A673 (cell line): ENCODE measurements around the gene SDHC. TPM values are rescaled to one million over a fixed set of nuclear protein-coding genes. Genes with fewer than 3 reads are reported as not detected.
"Not testable (repeated sequence)": the region's sequence is repeated elsewhere in the genome, so short reads cannot be mapped to it uniquely, and the experiment has no call there.

ENCODE experiments used
- BruUV-seq: library from RNA; stranded (reverse); fragments of 400-500 nt; replicated peaks from 2 replicates; lab custom pipeline; 2021; lab: Mats Ljungman, UMichigan
- CTCF ChIA-PET: fragments of 300-600 bp; sonication (Branson Sonifier 250); formaldehyde crosslinking; loops from one replicate; lab custom pipeline; 2022; ENCODE audit warnings: antibody characterized with exemption; lab: Charles Lee
- POLR2A ChIA-PET: fragments of 300-600 bp; sonication (Branson Sonifier 250); formaldehyde crosslinking; loops from one replicate; lab custom pipeline; 2022; ENCODE audit warnings: antibody characterized with exemption; ENCODE audit not compliant: low non-redundant PET; lab: Charles Lee
- DNase-seq: peaks from one replicate; pipeline ENCODE4 v3.0.0-alpha.2; 2015; ENCODE audit warnings: low spot score
- H3K27ac ChIP-seq: fragments of 200-600 bp; sonication (generic); 2 replicates; pipeline ENCODE4 v1.5.1; 2016; ENCODE audit warnings: mixed run types, low read depth, mild to moderate bottlenecking, mixed read lengths, antibody characterized with exemption, low read length; ENCODE audit not compliant: poor library complexity, severe bottlenecking
- H3K27me3 ChIP-seq: fragments of 200-600 bp; sonication (generic); replicated peaks from 2 replicates; pipeline ENCODE4 v1.6.1; 2017; ENCODE audit warnings: mixed run types, low read depth, mild to moderate bottlenecking, mixed read lengths, antibody characterized with exemption, low read length; ENCODE audit not compliant: insufficient read depth, poor library complexity
- H3K36me3 ChIP-seq: fragments of 200-600 bp; sonication (generic); 2 replicates; pipeline ENCODE4 v1.6.1; 2016; ENCODE audit warnings: mixed run types, mild to moderate bottlenecking, mixed read lengths, antibody characterized with exemption, low read length; ENCODE audit not compliant: insufficient read depth, poor library complexity, severe bottlenecking
- H3K4me1 ChIP-seq: fragments of 200-600 bp; sonication (generic); 2 replicates; pipeline ENCODE4 v1.6.1; 2017; ENCODE audit warnings: mixed run types, mild to moderate bottlenecking, mixed read lengths, antibody characterized with exemption, low read length; ENCODE audit not compliant: insufficient read depth, poor library complexity, severe bottlenecking
- H3K4me3 ChIP-seq: fragments of 200-600 bp; sonication (generic); 2 replicates; pipeline ENCODE4 v1.5.1; 2016; ENCODE audit warnings: low read depth, mixed run types, mild to moderate bottlenecking, mixed read lengths, low read length; ENCODE audit not compliant: poor library complexity, severe bottlenecking
- H3K9me3 ChIP-seq: fragments of 200-600 bp; sonication (generic); 2 replicates; pipeline ENCODE4 v1.6.1; 2016; ENCODE audit warnings: mixed run types, low read depth, mild to moderate bottlenecking, mixed read lengths, antibody characterized with exemption, low read length; ENCODE audit not compliant: poor library complexity, severe bottlenecking
- CTCF ChIP-seq: fragments of 300-800, 200-600 bp; sonication (generic); conservative IDR thresholded peaks from 2 replicates; pipeline ENCODE4 v1.5.1; 2017; ENCODE audit warnings: low read depth, mild to moderate bottlenecking, antibody characterized with exemption, low read length, moderate library complexity, mixed read lengths
- EZH2 ChIP-seq: fragments of 200-600 bp; sonication (generic); IDR thresholded peaks from 2 replicates; pipeline ENCODE4 v1.6.1; 2017; ENCODE audit warnings: borderline replicate concordance, low read depth, mild to moderate bottlenecking, mixed read lengths, antibody characterized with exemption, low read length; ENCODE audit not compliant: poor library complexity, severe bottlenecking
- intact Hi-C: fragments of 100-400 bp; cut with micrococcal nuclease; formaldehyde crosslinking; loops from one replicate; pipeline ENCODE4 v1.10.0; 2022; ENCODE audit not compliant: unreplicated experiment
- total RNA-seq: library from RNA; stranded (reverse); gene quantifications from 2 replicates; pipeline ENCODE4 v1.2.3, GENCODE V29; 2021

SDHC gene
- total RNA-seq, 1 experiment from 2014 or later = 228 TPM

DNA sequence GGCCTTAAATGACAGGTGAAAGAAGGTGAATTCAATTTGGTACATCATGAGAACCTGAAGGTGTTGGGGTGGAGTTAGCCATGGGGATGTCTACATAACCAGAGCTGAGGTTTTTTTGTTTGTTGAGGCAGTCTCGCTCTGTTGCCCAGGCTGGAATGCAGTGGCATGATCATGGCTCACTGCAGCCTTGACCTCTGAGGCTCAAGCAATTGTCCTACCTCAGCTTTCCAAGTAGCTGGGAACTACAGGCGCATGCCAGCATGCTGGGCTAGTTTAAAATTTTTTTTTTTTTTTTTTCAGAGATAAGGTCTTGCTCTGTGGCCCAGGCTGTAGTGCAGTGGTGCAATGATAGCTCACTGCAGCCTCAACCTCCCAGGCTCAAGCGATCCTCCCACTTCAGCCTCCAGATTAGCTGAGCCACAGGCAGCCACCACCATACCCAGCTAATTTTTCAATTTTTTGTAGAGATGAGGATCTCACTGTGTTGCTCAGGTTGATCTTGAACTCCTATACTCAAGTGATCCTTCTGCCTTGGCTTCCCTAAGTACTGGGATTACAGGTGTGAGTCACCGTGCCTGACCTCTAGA is 2.5 kb upstream of the SDHC start:
- intact Hi-C loops = no loop called here
- BruUV-seq = no TSS peak

DNA sequence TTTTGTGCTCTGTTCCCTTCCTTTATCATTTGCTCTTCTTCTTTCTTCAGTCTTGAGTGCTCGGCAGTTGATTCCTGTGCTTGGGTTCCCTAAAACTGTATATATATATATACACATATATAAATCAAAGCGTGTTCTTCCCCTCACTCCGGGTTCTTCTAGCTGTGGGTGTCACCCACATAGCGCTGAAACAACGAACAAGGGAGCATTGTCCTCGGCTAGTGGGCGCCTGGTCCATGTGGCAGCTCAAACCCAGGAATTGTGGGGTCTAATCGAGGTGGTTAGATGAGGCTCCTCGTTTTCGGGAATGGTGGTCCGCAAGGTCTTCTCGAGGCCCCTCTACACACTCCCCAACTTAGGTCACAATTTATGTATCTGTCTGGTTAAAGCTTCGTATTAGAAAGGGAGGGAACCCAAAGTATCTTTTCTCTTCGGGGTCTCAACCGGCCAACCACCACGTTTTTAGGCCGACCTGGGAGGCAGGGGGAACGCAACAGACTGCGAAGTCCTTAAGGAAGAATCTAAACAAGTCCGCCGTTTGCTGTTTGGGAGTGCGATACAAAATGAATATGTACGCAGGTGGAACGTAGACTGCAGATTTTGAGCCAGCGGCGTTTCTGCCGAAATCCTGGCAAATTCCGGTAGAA is 504 bp upstream of the SDHC start:
- H3K27me3 ChIP-seq = no peaks in the 10 kb centered on the region

More for the DNA sequence above, 2.5 kb upstream of the SDHC start:
- H3K9me3 ChIP-seq = no peaks in the 10 kb centered on the region
- TF ChIP-seq CTCF (no peak), EZH2 (no peak)
- DNase-seq = no peak
- no peaks in the 10 kb centered on the region for H3K27me3 ChIP-seq
- H3K36me3 ChIP-seq = no peaks in the 10 kb centered on the region
- H3K4me1 ChIP-seq = peaks cover 24% of the 10 kb centered on the region
- H3K4me3 ChIP-seq = no peak overlapping the region
- H3K27ac ChIP-seq = no peak overlapping the region
- CTCF ChIA-PET = interaction anchor here (0.6 to 0.7 kb wide), 2 partner anchors 16 to 38 kb away, joined by 3 to 4 read pairs; no protein-coding TSS in a partner anchor
- POLR2A ChIA-PET = no interaction called here

GRCh38 chr1:161315841-161316674 is 1.9 kb downstream of the SDHC start:
- DNase-seq, CTCF ChIA-PET, H3K27me3 ChIP-seq, intact Hi-C loops, H3K27ac ChIP-seq, H3K36me3 ChIP-seq, BruUV-seq, H3K4me3 ChIP-seq, POLR2A ChIA-PET, H3K9me3 ChIP-seq: not testable (repeated sequence)
- H3K4me1 ChIP-seq = peaks cover 12% of the 10 kb centered on the region

More for the DNA sequence above, 504 bp upstream of the SDHC start:
- TSS peak; percentile 97 for BruUV-seq
- H3K27ac ChIP-seq = peak overlapping the region; percentile 98
- H3K9me3 ChIP-seq = no peaks in the 10 kb centered on the region
- DNase-seq = no peak
- peak overlapping the region; percentile 91 for H3K4me3 ChIP-seq
- intact Hi-C loops = no loop called here
- CTCF ChIA-PET = interaction anchor here (0.5 to 1.4 kb wide), 2 partner anchors 88 to 132 kb away, joined by 3 to 6 read pairs; no protein-coding TSS in a partner anchor
- H3K36me3 ChIP-seq = no peaks in the 10 kb centered on the region
- H3K4me1 ChIP-seq = peaks cover 12% of the 10 kb centered on the region
- TF ChIP-seq CTCF = no peak
- TF ChIP-seq EZH2 = no peak
- POLR2A ChIA-PET = interaction anchor here (0.6 kb wide), 2 partner anchors 8 to 326 kb away, joined by 3 to 4 read pairs; no protein-coding TSS in a partner anchor
